B cell (primary cell): ENCODE results near the gene C9orf72. TPM values are rescaled to one million over a fixed set of nuclear protein-coding genes. Genes with fewer than 3 reads are reported as not detected.
A peak's percentile ranks its signal among the peaks of the same experiment; 100 is the strongest.

ENCODE experiments used
- ATAC-seq: fragments of 200-7000 bp; cut with Tn5 transposase; one replicate; pipeline ENCODE4 v1.10.0; 2021; ENCODE audit warnings: low read depth, mild to moderate bottlenecking, moderate number of reproducible peaks, moderate library complexity
- CTCF ChIA-PET: fragments of 350-600 bp; sonication (Branson Sonifier 250); formaldehyde crosslinking; loops from one replicate; lab custom pipeline; 2021; ENCODE audit warnings: antibody characterized with exemption, inconsistent platforms; lab: Charles Lee
- POLR2A ChIA-PET: fragments of 350-600 bp; sonication (Branson Sonifier 250); formaldehyde crosslinking; loops from one replicate; lab custom pipeline; 2021; ENCODE audit warnings: antibody characterized with exemption; lab: Charles Lee
- DNase-seq: peaks from one replicate; pipeline ENCODE4 v3.0.0; 2013
- H2AFZ ChIP-seq: 2 replicates; pipeline ENCODE4 v1.6.1; 2012; ENCODE audit warnings: mild to moderate bottlenecking, low read depth, low read length; ENCODE audit not compliant: insufficient read depth, poor library complexity, severe bottlenecking
- H3K27ac ChIP-seq, 2 donors: 1 replicate in 1 of 2; 2 replicates in 1 of 2; pipeline ENCODE4 v1.5.1; 2012 to 2013; ENCODE audit warnings: low read length in 2 of 2, mild to moderate bottlenecking in 2 of 2, moderate library complexity in 1 of 2
- H3K27me3 ChIP-seq, 4 experiments: fragments of 200-600 bp in 1 of 4; sonication (generic) in 1 of 4; replicated peaks in 1 of 4; 1 replicate in 2 of 4; 2 replicates in 2 of 4; pipeline versions ENCODE4 v1.6.1 to v1.7.0; 2013 to 2016; ENCODE audit warnings: low read length in 3 of 4, mild to moderate bottlenecking in 2 of 4, mixed read lengths in 1 of 4, moderate library complexity in 1 of 4; ENCODE audit not compliant: insufficient read depth in 4 of 4, control insufficient read depth in 3 of 4; ENCODE audit errors: control extremely low read depth in 1 of 4
- H3K36me3 ChIP-seq, 2 experiments: replicated peaks in 1 of 2; 1 replicate in 1 of 2; 2 replicates in 1 of 2; pipeline versions ENCODE4 v1.6.1 to v1.7.1; 2013; ENCODE audit warnings: low read length in 1 of 2; ENCODE audit not compliant: insufficient read depth in 2 of 2, control insufficient read depth in 1 of 2; ENCODE audit errors: control extremely low read depth in 1 of 2, extremely low read depth in 1 of 2
- H3K4me1 ChIP-seq, 2 donors: fragments of 200-600 bp in 1 of 2; sonication (generic) in 1 of 2; 1 replicate in 1 of 2; 2 replicates in 1 of 2; pipeline versions ENCODE4 v1.5.1 to v1.6.1; 2013 to 2017; ENCODE audit warnings: low read length in 2 of 2; ENCODE audit not compliant: control insufficient read depth in 2 of 2, insufficient read depth in 2 of 2
- H3K4me2 ChIP-seq: replicated peaks from 2 replicates; pipeline ENCODE3; 2012; ENCODE audit warnings: mild to moderate bottlenecking, low read depth, low read length; ENCODE audit not compliant: poor library complexity, severe bottlenecking
- H3K4me3 ChIP-seq, 5 experiments: fragments of 200-600 bp in 1 of 5; sonication (generic) in 1 of 5; 1 replicate in 3 of 5; 2 replicates in 2 of 5; pipeline versions ENCODE4 v1.5.1 to v1.7.0; 2011 to 2016; ENCODE audit warnings: low read length in 4 of 5, mild to moderate bottlenecking in 4 of 5, low read depth in 2 of 5, control low read depth in 1 of 5, moderate library complexity in 1 of 5; ENCODE audit not compliant: insufficient read depth in 1 of 5; ENCODE audit errors: control extremely low read depth in 1 of 5, extremely low read depth in 1 of 5
- H3K79me2 ChIP-seq: fragments of 200-600 bp; sonication (generic); one replicate; pipeline ENCODE4 v1.6.0; 2016; ENCODE audit warnings: low read length; ENCODE audit not compliant: control insufficient read depth, insufficient read depth
- H3K9ac ChIP-seq: fragments of 200-600 bp; sonication (generic); 2 replicates; pipeline ENCODE4 v1.6.1; 2017; ENCODE audit warnings: mild to moderate bottlenecking, low read length, moderate library complexity
- H3K9me3 ChIP-seq, 3 donors: one replicate each; pipeline versions ENCODE4 v1.6.1 to v1.7.1; 2013; ENCODE audit warnings: low read length in 2 of 3; ENCODE audit not compliant: control insufficient read depth in 2 of 3, insufficient read depth in 1 of 3; ENCODE audit errors: control extremely low read depth in 1 of 3
- H4K20me1 ChIP-seq: 2 replicates; pipeline ENCODE4 v1.6.0; 2012; ENCODE audit warnings: mild to moderate bottlenecking, low read length; ENCODE audit not compliant: insufficient read depth, control insufficient read depth, poor library complexity, severe bottlenecking
- H3K27ac Mint-ChIP-seq: one replicate; pipeline ENCODE4 v1.8.0; 2021; ENCODE audit warnings: mixed read lengths
- H3K27me3 Mint-ChIP-seq: one replicate; pipeline ENCODE4 v1.8.0; 2021; ENCODE audit warnings: mixed read lengths
- H3K4me1 Mint-ChIP-seq: one replicate; pipeline ENCODE4 v1.8.0; 2021; ENCODE audit warnings: mixed read lengths
- H3K4me3 Mint-ChIP-seq: one replicate; pipeline ENCODE4 v1.8.0; 2021; ENCODE audit warnings: mixed read lengths
- H3K9me3 Mint-ChIP-seq: one replicate; pipeline ENCODE4 v1.8.0; 2022; ENCODE audit warnings: mixed read lengths; ENCODE audit not compliant: insufficient read depth
- EZH2 ChIP-seq: IDR thresholded peaks from 2 replicates; pipeline ENCODE4 v1.6.1; 2012; ENCODE audit warnings: borderline replicate concordance, low read depth, mild to moderate bottlenecking, moderate library complexity, low read length; ENCODE audit not compliant: insufficient read depth, poor library complexity, severe bottlenecking
- WGBS: methylation state at CpG from one replicate; pipeline ENCODE4 v1.1.5; 2013; ENCODE audit warnings: missing lambda C conversion rate; ENCODE audit not compliant: insufficient coverage; 5-methylcytosine and 5-hydroxymethylcytosine counted together
- intact Hi-C: fragments of 100-400 bp; cut with micrococcal nuclease; formaldehyde crosslinking; loops from one replicate; pipeline ENCODE4 v1.10.0; 2022
- polyA plus RNA-seq: library from polyadenylated mRNA; depleted of rRNA; stranded (reverse); fragments of >200 nt; gene quantifications from 2 replicates; pipeline ENCODE4 v1.2.3, GENCODE V29; 2012
- total RNA-seq, 2 donors: library from RNA; stranded (reverse); fragments of 120-200 nt in 1 of 2; gene quantifications; 1 replicate in 1 of 2; 2 replicates in 1 of 2; pipeline versions ENCODE4 v1.2.3 to v1.2.4, GENCODE V29; 2013 to 2022
- TF ChIP-seq, protein P1 (sequence below): fragments of 200-600 bp; IDR thresholded peaks from one replicate; pipeline ENCODE4 v1.8.0; 2022; ENCODE audit warnings: antibody characterized with exemption, mild to moderate bottlenecking

C9orf72 gene
- total and polyA plus RNA-seq, 2 donors (not counting 1 experiment from before 2014, with no cell fraction given): 18.3 to 27.6 TPM

GRCh38 chr9:27564670-27565069 is 8.6 kb downstream of the C9orf72 start:
- CTCF ChIA-PET: interaction anchor here (1.0 to 2.6 kb wide), 2 partner anchors 8 to 232 kb away, joined by 4 to 9 read pairs; partner anchors contain the start of gene C9orf72
- Histone ChIP-seq H3K27me3 (no peaks in the 10 kb centered on the region), H3K9me3 (no peaks in the 10 kb centered on the region), H3K27ac (peak overlapping the region; percentile 27 to 71), H3K79me2 (peaks cover 33% of the 10 kb centered on the region), H3K36me3 (peaks cover 0 to 19% of the 10 kb centered on the region in 2 experiments), H2AFZ (no peak overlapping the region), H3K4me2 (peak overlapping the region; percentile 47), H4K20me1 (no peaks in the 10 kb centered on the region), H3K9ac (peak overlapping the region; percentile 22), H3K4me1 (peaks cover 20 to 24% of the 10 kb centered on the region in 2 donors), H3K4me3 (no peak overlapping the region)
- TF ChIP-seq, protein P1, sequence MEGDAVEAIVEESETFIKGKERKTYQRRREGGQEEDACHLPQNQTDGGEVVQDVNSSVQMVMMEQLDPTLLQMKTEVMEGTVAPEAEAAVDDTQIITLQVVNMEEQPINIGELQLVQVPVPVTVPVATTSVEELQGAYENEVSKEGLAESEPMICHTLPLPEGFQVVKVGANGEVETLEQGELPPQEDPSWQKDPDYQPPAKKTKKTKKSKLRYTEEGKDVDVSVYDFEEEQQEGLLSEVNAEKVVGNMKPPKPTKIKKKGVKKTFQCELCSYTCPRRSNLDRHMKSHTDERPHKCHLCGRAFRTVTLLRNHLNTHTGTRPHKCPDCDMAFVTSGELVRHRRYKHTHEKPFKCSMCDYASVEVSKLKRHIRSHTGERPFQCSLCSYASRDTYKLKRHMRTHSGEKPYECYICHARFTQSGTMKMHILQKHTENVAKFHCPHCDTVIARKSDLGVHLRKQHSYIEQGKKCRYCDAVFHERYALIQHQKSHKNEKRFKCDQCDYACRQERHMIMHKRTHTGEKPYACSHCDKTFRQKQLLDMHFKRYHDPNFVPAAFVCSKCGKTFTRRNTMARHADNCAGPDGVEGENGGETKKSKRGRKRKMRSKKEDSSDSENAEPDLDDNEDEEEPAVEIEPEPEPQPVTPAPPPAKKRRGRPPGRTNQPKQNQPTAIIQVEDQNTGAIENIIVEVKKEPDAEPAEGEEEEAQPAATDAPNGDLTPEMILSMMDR: no peak
- no peak for TF ChIP-seq EZH2
- H3K27ac Mint-ChIP-seq: peak overlapping the region; percentile 74
- H3K4me1 Mint-ChIP-seq: peaks cover 21% of the 10 kb centered on the region
- H3K27me3 Mint-ChIP-seq: no peaks in the 10 kb centered on the region
- DNase-seq: no peak
- no peak for ATAC-seq
- intact Hi-C loops: no loop called here
- H3K4me3 Mint-ChIP-seq: peak overlapping the region; percentile 52
- H3K9me3 Mint-ChIP-seq: no peaks in the 10 kb centered on the region
- POLR2A ChIA-PET: no interaction called here
- no CpG with 5 or more reads among the region's 1 CpG for WGBS

DNA sequence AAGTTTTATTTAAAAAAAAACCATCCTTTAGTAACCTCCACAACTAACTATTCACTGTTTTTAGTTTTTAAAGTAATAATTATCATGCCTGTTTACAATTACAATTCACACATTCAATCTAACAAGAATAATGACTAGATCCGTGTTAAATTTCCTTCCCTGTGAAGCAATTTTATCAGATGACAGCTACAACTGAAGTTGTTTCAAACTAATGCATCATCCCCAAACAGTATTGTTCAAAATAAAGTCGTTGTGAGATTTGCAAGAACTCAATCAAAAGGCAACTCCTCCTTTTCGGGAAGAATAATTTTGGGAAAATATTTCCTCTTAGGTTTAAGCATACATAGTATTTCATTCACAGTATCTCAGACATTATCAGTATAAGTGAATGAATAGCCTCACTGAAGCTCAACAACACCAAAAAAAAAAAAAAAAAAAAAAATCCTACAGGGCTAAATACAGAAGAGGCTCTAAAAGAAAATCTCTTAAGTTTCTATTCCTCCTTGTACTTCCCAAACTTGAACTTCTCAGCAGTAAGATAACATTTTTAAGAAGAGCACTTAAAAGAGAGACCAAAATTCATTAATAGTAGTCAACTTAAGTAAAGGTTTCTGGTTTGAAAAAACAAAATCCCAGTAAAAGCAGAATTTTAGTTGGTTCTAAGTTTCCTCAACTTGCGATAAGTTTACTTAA is 9.4 kb downstream of the C9orf72 start:
- H4K20me1 ChIP-seq: no peaks in the 10 kb centered on the region
- H3K36me3 ChIP-seq: peaks cover 0 to 25% of the 10 kb centered on the region in 2 experiments
- H3K9me3 Mint-ChIP-seq: no peaks in the 10 kb centered on the region
- no peak overlapping the region for H2AFZ ChIP-seq
- H3K9me3 ChIP-seq: no peaks in the 10 kb centered on the region
- H3K27me3 ChIP-seq: no peaks in the 10 kb centered on the region
- 67% methylated on average over 1 of the region's 4 CpGs for WGBS
- intact Hi-C loops: no loop called here
- peak overlapping the region; percentile 22 for H3K9ac ChIP-seq
- peaks cover 20 to 24% of the 10 kb centered on the region in 2 donors for H3K4me1 ChIP-seq
- peak overlapping the region; percentile 47 for H3K4me2 ChIP-seq
- H3K4me1 Mint-ChIP-seq: peaks cover 21% of the 10 kb centered on the region
- no peaks in the 10 kb centered on the region for H3K27me3 Mint-ChIP-seq
- peak overlapping the region; percentile 7 for H3K4me3 Mint-ChIP-seq
- no peak for TF ChIP-seq EZH2
- TF ChIP-seq, protein P1: no peak
- POLR2A ChIA-PET: interaction anchor here (0.6 kb wide), 2 partner anchors 140 to 230 kb away, joined by 3 to 4 read pairs; no protein-coding TSS in a partner anchor
- peak overlapping the region; percentile 27 to 71 for H3K27ac ChIP-seq
- H3K4me3 ChIP-seq: no peak overlapping the region
- ATAC-seq (peak; percentile 24), DNase-seq (peak; percentile 35)
- peak overlapping the region; percentile 18 for H3K27ac Mint-ChIP-seq
- CTCF ChIA-PET: interaction anchor here (1.0 to 2.6 kb wide), 2 partner anchors 9 to 231 kb away, joined by 4 to 9 read pairs; partner anchors contain the start of gene C9orf72
- H3K79me2 ChIP-seq: peaks cover 28% of the 10 kb centered on the region
